ENCODE data around the gene SCUBE3.
A peak's percentile ranks its signal among the peaks of the same experiment; 100 is the strongest.

Gene SCUBE3

DNA sequence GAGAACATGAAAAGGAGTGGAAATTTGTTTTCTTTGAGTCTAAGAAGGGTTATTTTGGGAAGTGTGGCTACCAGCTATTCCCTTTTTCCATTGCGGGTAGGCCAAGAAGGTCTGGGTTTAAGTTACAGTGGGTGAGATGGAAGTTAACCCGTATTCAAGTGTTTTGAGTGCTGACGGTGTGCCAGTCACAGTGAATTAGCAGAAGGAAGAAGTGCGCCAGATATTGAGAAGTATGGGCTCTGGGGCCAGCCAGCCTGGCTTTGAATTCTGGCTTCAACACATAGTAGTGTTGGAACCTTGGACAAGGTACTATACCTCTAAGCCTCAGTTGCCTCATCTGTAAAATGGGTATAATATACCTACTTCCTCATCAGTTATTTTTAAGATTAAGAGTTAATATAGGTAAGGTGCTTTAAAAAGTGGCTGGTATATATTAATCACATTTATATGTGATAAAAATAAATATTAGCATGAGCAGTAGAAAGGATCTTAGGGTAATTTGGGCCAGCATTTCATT is 62.0 kb downstream of the SCUBE3 start:
- H3K4me3 ChIP-seq (ENCODE audit: low read length) = no peak overlapping the region
- TF ChIP-seq, protein P1, sequence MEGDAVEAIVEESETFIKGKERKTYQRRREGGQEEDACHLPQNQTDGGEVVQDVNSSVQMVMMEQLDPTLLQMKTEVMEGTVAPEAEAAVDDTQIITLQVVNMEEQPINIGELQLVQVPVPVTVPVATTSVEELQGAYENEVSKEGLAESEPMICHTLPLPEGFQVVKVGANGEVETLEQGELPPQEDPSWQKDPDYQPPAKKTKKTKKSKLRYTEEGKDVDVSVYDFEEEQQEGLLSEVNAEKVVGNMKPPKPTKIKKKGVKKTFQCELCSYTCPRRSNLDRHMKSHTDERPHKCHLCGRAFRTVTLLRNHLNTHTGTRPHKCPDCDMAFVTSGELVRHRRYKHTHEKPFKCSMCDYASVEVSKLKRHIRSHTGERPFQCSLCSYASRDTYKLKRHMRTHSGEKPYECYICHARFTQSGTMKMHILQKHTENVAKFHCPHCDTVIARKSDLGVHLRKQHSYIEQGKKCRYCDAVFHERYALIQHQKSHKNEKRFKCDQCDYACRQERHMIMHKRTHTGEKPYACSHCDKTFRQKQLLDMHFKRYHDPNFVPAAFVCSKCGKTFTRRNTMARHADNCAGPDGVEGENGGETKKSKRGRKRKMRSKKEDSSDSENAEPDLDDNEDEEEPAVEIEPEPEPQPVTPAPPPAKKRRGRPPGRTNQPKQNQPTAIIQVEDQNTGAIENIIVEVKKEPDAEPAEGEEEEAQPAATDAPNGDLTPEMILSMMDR (conservative IDR thresholded peaks at IDR 0.05; ENCODE audit: low read length) = no peak
- no peak for DNase-seq (ENCODE audit: low read depth)

DNA sequence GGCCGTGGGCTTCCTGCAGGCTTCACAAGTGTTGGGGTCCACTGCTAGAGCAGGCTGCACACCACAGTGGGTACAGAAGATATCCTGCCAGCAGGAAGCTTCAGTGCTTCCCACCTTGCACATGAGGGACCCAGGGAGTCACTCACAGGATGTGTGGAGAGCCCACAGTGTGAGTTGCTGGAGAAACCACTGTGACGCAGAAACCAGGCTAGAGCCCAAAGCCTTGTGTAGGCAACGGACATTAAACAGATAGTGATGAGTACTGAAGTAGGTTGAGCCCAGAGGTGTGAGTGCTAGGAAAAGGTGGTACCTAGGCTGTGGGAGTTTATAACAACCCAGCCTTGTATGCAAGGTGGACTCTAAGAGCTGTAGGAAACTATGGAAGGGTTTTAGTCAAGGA is 65.0 kb downstream of the SCUBE3 start:
- no peak for DNase-seq (ENCODE audit: low read depth)
- TF ChIP-seq, protein P1 (conservative IDR thresholded peaks at IDR 0.05; ENCODE audit: low read length) = no peak
- H3K4me3 ChIP-seq (ENCODE audit: low read length) = no peak overlapping the region

DNA sequence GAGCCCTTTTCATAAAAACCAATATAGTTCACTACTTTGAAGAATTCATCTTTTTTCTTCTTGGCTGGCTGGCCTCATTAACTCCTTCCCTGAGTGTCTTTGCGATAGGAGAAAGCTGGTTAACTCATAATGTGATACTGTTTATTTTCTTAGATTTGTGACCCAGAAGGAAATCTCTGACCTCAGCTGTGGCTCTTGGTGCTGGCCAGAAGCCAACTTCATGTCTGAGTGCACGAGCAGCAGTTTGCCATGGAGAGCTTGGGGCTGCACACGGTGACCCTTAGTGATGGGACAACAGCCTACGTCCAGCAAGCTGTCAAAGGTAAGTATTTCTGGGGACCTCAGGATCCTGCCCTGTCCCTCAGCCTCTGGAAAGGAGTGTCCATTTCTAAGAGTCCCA is 67.1 kb downstream of the SCUBE3 start:
- TF ChIP-seq, protein P1 (conservative IDR thresholded peaks at IDR 0.05; ENCODE audit: low read length) = no peak
- DNase-seq (ENCODE audit: low read depth) = no peak
- H3K4me3 ChIP-seq (ENCODE audit: low read length) = no peak overlapping the region

DNA sequence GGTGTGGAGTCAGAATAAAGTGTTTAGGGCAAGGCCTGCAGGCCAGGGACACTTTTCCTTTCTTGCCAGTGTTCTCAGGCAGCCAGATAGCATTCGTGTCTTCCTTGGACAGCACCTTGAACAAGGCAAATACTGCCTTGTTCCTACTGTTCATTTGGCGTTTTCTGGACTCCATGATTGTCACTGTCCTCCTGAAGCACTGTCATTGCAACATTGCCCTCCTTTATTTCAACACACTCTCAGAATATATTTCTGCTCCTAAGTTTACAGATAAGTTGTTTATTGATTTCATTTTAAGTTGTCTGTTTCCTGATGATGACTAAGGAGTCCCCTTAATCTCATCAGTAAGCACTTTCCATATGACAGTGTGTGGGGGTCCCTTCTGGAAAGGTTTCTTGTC is 68.7 kb downstream of the SCUBE3 start:
- no peak overlapping the region for H3K4me3 ChIP-seq (ENCODE audit: low read length)
- TF ChIP-seq, protein P1 (conservative IDR thresholded peaks at IDR 0.05; ENCODE audit: low read length) = no peak
- no peak for DNase-seq (ENCODE audit: low read depth)

DNA sequence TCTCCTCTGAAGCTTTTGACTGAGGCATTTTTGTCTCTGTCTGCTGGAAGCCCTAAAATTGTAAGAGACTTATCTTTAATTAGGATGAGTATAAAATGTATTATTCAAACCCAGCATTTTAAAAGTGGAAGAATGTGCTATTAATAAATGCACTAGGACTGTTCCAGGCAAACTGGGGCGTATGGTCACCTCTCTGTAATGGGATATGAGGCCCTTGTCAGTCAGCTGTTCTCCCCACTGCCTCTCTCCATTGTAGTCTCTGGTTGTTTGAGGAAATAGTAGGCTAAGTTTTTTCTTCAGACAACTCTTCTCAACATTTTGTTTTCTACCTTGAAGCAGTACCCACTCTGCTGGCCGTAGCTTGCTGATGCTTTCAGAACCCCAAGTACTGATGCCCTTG is 69.6 kb downstream of the SCUBE3 start:
- TF ChIP-seq, protein P1 (conservative IDR thresholded peaks at IDR 0.05; ENCODE audit: low read length) = no peak
- no peak overlapping the region for H3K4me3 ChIP-seq (ENCODE audit: low read length)
- DNase-seq (ENCODE audit: low read depth) = no peak

DNA sequence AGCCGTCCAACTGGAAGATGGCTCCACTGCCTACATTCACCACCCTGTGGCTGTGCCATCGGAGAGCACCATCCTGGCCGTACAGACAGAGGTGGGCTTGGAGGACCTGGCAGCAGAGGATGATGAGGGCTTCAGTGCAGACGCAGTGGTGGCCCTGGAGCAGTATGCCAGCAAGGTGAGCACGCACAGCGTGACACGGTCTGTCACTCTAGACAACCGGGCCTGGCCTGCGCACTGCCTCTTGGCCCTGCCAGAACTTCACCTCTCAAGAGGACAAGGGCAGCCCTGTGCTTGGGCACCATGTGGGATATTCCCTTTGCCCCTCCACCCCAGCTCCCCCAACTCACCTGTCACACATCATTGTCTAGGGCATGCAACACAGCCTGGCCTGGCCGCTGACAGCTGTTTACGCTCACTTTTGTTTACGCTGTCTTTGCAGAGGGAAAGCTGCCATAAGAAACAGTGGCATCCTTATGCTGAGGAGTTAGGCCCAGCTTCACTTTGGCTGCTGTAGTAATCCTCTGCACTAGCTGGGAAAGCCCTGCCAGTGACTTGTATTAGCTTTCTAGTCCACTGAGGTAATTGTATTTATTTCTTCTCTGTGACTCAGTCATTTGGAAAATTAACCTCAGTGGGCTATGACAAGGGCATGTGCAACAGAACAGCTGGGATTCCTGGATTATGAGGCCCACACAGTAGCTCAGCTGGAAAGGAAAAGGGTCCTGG is 74.1 kb downstream of the SCUBE3 start:
- DNase-seq (ENCODE audit: low read depth) = peak; percentile 41
- TF ChIP-seq, protein P1 (conservative IDR thresholded peaks at IDR 0.05; ENCODE audit: low read length) = no peak
- no peak overlapping the region for H3K4me3 ChIP-seq (ENCODE audit: low read length)

DNA sequence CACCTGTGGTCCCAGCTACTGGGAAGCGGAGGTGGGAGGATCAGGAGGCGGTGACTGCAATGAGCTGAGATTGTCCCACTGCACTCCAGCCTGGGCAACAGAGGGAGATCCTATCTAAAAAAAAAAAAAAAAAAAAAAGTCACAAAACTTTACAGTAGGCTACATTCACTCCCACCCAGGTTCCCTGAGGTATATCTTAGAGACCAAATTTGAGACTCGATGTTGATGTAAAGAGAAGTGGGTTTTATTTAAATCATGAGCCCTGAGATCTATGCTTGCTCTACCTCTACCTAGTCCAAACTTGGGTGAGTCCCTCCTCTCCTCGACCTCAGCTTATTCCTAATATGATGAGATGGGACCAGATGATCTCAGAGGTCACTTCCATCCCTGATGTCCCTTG is 75.1 kb downstream of the SCUBE3 start:
- TF ChIP-seq, protein P1 (conservative IDR thresholded peaks at IDR 0.05; ENCODE audit: low read length) = no peak
- no peak overlapping the region for H3K4me3 ChIP-seq (ENCODE audit: low read length)
- no peak for DNase-seq (ENCODE audit: low read depth)
